ENCODE data around the gene MRPL36.

DNA sequence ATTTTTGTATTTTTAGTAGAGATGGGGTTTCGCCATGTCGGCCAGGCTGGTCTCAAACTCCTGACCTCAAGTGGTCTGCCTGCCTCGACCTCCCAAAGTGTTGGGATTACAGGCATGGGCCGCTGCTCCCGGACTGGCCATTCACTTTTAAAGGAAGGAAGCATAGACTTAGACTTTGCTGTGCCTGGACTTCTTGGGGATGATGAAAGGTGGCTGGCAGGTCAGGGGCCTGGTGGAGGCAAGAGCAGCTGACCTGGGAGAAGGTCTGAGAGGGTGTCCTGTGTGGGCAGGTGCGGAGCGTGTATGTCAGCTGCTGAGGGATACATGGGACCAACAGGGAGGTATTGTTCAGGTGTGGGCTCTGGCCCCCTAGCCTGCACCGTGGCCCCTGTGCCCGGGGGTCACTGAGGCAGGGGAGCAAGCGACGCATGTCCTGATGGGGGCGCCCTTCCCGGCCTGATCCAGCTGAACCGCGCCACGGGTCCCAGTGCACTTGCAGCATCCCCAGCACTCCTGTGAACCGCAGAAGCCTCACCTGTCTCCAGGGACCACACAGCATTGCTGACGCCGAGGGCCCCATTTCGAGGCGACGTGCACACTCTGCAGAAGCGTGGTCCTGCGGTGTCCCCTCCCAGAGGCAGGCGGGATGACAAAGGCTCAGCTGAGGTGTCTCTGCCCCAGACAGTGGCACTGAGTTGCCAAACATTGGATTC lies 24.6 kb upstream of the MRPL36 start:
- TF ChIP-seq, protein P1, sequence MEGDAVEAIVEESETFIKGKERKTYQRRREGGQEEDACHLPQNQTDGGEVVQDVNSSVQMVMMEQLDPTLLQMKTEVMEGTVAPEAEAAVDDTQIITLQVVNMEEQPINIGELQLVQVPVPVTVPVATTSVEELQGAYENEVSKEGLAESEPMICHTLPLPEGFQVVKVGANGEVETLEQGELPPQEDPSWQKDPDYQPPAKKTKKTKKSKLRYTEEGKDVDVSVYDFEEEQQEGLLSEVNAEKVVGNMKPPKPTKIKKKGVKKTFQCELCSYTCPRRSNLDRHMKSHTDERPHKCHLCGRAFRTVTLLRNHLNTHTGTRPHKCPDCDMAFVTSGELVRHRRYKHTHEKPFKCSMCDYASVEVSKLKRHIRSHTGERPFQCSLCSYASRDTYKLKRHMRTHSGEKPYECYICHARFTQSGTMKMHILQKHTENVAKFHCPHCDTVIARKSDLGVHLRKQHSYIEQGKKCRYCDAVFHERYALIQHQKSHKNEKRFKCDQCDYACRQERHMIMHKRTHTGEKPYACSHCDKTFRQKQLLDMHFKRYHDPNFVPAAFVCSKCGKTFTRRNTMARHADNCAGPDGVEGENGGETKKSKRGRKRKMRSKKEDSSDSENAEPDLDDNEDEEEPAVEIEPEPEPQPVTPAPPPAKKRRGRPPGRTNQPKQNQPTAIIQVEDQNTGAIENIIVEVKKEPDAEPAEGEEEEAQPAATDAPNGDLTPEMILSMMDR (conservative IDR thresholded peaks at IDR 0.05; ENCODE audit: low read depth in 2 of 2): peak; percentile 50 to 62
- no peak for TF ChIP-seq EZH2 (IDR thresholded peaks at IDR 0.05; ENCODE audit: low read depth, unreplicated experiment)

Data from GM23338 (cell line).